MM.1S (cell line): ENCODE results near the gene PLCH2.
"Not testable (repeated sequence)": the region's sequence is repeated elsewhere in the genome, so short reads cannot be mapped to it uniquely, and the experiment has no call there.

ENCODE experiments used
- CTCF ChIP-seq: fragments of 300-600 bp; sonication (generic); IDR thresholded peaks from 2 replicates; pipeline ENCODE4 v1.5.1; 2016; ENCODE audit warnings: antibody characterized with exemption, low read length, mixed read lengths
- EZH2 ChIP-seq: fragments of 300-600 bp; sonication (generic); optimal IDR thresholded peaks from 2 replicates; pipeline ENCODE3; 2017; ENCODE audit warnings: low read depth, mild to moderate bottlenecking, antibody characterized with exemption, low read length, mixed read lengths

- not testable (repeated sequence) for TF ChIP-seq CTCF, EZH2
Observed at GRCh38 chr1:2440346-2440745, 35.7 kb upstream of the PLCH2 start.
